Colon (tissue), 2 donors: Measurements from ENCODE around the gene MSMP.

Experiments
- FAIRE-seq: peaks from 2 replicates; lab custom pipeline; 2012; peaks lifted over from hg19 to GRCh38; lab: Jason Lieb, UNC
- donor health status: control.
- donor health status: control.

MSMP gene

DNA sequence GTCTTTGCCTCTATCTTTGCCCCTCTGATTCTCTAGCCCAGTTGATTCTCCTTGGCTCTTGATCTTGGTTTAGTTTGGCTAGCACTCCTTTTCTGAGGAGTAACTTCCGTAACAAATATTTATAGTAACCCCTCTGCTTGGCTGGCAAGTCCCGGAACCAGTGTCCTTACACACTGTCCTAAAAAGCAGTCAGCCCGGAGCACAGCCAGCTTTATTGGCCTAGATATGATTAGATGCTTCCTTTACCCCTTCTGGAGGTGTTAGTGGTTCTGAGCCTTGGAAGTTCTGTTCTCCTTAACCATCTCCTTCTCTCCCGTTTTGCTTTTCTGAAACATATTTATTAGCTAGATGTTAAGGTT, 17.0 kb upstream of the MSMP start:
- FAIRE-seq: no peak

DNA sequence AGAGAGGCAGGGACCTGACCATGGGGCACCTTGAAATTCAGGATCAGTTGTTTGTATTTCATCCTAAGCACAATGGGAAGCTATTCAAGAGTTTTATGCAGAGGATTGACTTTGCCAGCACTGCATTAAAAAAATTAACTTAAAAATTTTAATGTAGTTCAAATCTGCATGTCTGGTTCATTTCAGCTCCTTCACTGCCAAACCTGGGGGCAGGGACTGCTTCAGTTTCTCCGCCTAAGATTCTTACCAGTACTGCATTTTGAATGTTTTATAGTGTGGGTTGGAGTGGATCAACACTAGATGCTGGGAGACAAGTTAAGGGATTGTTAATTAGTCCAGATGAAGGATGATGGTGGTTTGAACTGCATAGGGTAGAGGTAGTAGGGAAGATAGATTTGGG, 15.7 kb upstream of the MSMP start:
- no peak for FAIRE-seq

DNA sequence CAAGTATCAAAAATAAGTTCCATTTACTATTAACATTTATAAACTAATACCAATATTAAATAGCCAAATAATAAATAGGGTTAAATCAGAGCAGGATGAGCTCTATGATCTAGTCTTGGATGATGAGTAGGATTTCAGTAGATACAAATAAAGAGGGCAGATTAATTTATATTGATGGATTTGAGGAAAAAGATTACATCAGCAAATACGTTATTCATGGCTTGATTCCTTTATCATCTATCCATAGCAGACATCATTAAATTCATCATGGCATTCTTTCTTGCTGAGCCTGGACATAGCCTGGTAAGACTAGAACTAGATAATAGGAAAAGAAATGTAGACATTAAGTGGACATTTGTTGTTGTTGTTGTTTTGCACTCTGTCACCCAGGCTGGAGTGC, 13.4 kb upstream of the MSMP start:
- no peak for FAIRE-seq

DNA sequence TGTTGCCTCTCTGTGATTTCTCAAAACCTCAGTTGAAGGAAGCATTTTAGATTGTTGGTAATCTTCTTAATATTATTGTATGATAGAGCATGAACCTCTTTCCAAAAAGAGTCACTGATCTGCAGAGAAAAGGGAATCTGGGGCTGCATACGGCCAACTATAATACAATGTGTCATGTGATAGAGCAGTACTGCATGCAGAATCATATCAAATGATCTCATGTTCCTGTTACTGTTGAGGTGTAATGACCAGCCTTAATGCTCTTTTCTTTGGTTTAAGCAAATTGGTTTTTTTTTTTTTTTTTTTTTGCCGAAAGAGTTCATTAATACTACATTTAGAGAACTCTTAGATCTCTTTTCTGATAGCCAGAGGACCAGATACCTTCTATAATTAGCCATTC, 12.9 kb upstream of the MSMP start:
- no peak for FAIRE-seq

DNA sequence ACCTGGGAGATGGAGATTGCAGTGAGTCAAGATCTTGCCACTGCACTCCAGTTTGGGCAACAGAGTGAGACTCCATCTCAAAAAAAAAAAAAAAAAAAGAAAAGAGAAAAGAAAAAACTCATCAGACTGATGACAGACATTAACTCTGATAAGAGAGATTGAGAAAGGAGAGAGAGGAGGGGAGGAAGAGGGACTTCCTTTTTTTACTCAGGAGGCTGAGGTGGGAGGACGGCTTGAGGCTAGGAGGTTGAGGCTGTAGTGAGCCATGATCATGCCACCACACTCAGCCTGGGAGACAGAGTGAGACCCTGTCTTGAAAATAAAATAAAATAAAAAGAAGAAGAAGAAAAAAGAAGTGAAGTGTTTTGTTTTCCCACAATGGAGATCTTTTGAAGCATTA, 9.7 kb upstream of the MSMP start:
- FAIRE-seq: no peak

DNA sequence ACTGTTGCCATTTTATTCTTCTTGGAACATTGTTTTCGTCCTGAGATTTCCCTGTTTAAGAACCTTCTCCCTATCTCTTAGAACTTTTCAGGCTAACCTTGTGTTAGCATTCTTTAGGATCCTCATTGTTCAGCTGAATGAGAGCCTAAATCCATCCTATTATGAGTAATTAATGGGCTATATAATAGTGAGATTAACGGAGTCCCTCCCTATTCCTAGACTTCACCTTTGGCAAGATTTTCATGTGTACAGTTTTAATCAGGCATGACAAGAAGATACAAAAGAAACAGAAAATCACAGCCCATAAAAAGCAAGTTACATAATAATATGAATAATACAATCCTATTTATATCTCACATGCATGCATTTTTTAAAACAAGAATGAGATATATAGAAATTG, 9.1 kb upstream of the MSMP start:
- no peak for FAIRE-seq

DNA sequence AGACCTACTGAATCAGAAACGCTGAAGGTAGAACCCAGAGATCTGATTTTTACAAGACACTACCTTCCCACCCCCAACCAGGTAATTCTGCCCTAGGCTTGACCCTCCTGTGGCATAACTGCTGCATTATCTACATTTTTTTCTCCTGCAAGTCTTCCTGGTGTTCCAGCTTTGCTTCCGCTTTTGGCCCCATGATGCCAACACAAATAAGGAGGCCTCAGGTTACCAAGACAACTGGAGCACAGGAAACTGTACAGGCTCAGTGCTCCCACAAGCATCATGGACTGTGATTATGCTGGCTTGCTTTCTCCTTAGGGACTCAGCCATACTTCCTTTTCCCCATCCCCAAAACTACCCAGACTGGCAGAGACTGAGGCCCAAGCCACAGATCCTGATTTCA, 6.6 kb upstream of the MSMP start:
- FAIRE-seq: no peak

DNA sequence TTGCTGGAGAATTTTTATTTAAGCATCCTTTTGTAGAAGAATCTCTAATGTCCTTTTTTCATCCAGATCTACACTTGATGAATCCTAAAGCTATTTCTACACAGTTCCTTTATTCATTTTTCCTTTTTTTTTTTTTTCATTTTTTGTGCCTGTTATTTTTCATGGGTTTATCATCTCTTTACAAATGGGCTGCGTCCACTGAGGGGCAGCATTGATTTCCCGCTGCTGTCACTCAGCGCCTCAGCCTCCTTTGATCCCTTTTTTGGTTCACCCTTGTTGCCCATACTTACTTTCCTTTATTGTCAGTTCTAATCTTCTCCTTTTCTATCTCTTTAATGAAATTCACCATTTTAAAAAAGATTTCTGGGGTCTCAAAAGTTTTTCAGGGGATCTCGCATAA, 5.7 kb upstream of the MSMP start:
- FAIRE-seq: no peak

DNA sequence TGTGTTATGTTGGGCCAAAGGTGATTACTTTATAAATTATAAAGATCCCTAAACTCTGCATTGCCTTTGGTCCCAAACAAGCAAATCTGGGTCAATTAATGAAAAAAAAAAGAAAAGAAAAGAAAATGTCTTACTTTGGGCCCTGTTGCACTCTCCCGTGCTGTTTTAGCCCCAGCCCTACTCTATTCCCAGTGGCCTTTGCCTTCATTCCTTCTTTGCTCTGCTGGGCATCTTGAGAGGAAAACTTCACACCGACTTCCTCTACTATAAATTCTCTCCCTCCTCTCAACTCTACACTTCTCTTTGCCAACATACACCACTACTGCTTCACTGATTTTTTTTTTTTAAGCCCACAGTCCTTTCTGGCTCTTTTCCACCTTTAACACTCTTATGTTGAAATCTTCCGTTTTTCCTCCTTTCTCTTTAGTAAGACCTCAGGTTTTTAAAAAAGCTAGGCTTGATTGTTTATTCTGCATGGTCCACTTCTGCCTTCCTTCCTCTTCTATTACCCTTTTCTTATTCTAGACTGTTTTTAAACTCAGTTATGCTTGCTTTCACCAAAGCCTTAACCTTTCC, 4.5 kb upstream of the MSMP start:
- FAIRE-seq: no peak

DNA sequence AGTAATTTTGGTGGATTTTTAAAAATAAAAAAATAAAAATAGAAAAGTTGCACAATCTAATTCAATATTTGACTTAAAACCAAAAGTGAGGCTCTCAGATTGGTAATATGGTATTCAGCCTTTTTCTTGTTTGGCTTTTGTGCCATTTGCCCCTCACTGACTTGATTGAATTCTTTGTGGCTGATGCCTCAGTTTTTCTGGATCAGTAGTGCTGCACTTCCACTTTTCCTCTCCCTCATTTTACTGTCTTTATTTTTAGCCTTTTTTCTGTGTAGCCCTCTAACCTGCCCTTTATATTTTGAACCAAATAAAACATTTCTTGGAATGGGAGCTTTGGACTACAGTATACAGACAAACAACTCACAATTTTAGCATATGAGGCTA, 3.8 kb upstream of the MSMP start:
- no peak for FAIRE-seq

DNA sequence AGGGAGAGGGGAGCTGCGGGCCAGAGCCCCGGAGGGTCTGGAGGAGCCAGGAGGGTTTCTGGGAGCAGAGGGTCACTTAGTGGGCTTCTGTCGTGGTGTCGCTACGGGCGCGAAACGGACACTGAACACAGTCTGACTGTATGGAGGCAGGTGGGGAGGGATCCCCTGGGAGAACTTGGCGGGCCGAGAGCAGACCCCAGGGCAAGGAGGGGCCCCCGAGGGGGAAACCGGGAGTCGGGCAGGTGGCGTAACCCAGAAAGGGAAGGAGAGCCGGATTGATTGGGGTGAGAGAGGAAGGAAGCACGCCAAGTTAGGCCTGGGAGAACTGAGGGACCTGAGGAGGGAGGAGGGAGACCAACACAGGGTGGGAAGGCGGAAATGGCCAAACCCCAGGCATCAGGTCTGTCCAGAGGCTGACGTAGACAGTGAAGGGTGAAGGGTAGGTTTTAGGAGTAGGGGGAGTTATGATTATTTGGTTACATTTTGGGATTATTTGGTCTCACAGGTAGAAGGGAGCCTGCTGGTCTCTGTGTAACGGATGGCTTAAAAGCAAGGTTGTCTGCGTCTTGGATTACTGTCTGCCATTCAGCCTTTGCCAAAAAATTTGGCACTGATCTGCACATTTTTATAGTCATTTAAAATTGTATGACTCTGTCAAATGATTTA, 3.3 kb upstream of the MSMP start:
- FAIRE-seq: no peak

DNA sequence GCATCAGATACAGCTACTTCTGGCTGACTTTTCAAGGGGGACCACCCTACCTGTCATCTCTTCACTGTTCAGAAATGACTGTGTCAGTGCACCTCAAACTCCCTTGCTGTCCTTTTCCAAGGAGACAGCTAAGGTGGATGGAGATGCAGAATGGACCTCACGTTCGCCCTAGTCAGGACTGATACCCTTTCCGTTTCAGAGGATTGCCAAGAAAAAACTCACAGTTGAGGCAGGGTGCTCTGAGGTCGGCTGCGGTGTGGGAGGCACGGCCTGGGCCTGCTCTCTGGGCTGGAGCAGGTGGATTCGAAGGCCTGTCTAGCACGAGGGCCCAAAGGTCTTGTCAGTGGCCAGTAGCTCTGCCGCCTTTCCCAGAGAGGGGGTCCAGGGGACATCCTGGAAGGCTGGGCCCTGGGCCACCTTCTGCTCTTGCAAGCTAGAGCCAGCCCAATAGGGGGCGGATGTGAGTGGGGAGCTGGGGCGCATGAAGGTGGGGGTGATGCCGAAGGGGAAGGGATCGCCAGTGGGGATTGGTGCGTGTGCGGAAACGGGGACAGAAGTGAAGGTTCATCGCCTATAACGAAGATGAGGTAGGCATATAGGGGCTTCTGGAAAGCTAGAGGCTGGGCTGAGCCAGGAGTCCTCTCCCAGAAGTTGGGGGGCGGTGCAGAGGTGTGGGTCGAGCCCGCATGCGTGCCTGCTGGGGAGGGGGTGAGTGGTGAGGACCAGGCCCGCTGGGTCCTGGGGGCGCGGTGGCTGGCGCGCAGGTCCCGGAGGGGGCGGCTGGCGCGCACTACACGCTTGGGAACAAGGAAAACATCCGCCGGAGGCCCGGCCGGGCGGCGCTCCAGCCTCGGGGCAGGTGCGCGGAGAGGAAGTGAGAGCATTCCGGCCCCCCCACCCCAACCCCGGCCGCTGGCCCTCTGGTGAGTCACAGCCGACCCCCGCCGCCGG, 2.5 kb upstream of the MSMP start:
- no peak for FAIRE-seq

DNA sequence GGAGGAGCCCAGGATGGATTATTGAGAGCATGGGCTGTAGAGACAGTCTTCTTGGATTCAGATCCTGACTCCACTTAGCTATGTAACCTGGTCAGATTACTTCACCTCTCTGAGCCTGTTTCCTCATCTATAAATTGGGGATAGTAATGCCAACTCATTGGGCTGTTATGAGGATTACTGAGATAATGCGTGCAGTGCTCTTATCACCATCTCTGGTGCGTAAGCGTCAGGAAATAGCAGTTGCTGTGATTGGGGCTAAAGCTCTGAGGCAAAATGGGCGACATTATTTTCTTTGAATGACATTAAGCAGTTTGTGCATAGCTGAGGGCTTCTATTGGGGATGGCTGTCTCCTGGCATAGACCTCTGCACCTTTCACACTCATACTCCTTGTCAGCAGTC, 995 bp upstream of the MSMP start:
- FAIRE-seq: no peak

DNA sequence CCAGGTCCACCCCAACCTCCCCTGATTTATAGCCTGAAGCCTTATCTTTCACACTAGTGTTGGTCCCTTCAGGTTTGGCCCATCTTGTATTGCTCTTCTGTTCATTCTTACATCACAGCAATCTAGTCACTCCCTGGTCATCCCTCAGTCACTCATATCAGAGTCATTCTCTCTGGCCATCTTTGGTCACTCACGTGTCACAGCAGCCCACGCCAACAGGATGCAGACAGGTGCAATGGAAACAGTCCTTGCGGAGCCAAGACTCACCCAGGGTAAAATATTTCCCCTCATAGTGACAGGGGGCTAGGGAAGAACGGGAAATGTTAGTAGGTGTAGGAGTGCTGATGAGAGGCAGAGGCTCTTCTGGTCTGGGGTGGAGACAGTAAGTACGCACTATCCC, 610 bp downstream of the MSMP start:
- no peak for FAIRE-seq

DNA sequence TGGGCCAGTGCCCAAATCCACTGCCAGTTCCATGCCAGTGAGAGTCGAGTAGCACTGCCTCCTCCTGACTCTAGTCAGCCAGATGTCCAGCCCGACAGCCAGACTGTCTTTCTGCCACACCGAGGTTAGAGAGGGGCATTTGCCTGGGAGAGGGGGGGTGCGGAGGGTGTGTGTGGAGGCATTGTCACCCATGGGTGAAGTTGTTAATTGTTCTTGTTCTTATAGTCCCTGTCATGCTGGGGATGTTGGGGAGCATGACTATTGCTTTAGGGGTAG, 3.9 kb downstream of the MSMP start:
- no peak for FAIRE-seq

DNA sequence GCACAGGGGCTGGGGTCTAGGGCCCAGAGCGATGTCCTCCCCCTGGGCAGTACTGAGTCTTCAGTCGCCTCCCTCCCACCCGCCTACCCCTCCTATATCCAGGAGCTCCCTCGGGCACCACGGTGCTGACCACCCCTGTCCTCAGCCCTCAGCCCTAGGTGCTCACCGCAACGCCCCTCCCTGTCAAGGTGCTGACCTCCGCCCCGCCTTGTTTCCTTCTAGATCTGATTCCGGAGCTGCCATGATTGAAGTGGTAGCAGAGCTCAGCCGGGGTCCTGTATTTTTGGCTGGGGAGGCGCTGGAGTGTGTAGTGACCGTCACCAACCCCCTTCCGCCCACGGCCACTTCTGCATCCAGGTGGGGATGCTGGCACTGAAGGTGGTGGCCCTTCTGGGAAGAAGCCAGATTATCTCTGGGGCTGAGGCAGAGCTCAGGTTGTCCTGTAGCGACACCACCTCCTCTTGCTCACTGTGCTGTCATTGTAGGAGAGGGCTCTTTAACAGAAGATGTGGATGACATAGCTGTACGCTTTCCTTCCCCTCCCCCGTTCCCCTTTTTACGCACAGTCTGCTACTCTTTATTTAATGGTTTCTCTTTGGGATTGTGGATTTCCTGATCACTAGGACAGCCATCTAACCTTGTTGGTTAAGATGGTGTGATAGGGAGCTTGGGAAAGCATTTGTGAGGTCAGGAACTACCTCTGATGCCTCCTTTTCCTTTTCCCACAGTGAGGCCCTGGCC, 4.4 kb downstream of the MSMP start:
- FAIRE-seq: no peak

DNA sequence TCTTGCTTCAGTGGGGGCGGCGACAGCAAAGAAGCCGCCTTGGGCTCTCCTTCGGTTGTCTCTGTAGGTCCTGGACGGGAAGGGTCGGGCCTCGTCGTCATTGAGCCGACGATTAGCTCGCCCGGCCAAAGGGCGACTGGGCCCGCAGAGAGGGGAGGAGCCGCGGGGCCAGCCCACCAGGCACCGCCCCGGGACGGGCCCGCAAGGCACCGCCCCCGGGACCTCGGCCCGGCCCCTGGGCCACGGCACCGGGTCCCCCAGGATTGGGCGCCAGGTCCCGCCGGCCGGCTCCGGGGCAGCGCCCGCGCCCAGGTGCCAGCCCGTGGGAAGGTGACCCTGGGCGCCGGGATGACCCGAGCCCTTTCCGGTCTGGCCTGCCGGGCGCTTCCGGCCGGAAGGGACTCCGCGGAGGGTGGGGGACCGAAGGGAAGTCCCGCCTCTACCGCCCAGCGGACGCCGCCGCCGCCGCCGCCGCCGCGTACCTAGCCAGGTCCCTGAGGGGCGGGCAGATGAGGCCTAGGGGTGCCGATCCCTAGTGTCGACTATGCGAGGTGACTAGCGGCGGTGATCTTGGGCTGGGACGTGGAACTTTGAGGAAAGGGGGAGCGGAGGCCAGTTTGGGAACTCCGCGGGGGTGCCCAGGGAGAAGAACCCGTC, 5.1 kb downstream of the MSMP start, which contains the start of the genes GBA2 and RGP1:
Gene GBA2 (minus strand): TSS at position 371 of the 657 bp plus-strand sequence. CDS start 524 bp downstream, outside the sequence.
Gene RGP1 (plus strand): TSS at position 430 of the 657 bp plus-strand sequence. CDS start 469 bp downstream, outside the sequence.
- no peak for FAIRE-seq

DNA sequence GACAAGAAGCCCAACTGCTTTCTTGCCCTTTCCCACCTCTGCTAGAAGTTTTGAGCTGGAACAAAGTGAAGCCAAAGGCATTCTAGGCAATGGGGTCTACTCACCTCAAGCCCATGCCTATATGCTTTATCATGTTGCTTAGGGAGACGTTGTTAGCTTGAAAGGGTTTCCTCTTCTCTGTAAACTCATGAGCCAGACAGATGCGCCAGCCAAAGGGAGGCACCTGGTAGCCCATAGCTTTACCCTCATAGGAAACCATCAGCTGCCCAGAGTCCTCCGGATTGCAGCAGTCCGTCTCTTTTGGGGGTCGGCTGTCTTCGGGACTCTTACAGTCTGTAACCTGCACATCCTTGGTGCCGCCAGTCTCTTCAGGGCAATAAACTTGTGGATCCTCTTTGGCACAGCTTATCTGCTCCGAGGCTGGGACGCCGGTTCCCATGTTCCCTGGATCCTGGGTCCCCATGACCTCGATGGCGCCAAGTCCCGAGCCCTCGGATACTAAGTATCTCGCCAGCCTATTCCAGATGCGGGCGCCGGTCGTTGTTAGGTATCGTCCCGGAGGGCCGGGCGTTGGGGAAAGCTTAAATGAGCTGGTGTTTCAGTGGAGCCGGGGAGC, 5.7 kb downstream of the MSMP start:
- FAIRE-seq: no peak

DNA sequence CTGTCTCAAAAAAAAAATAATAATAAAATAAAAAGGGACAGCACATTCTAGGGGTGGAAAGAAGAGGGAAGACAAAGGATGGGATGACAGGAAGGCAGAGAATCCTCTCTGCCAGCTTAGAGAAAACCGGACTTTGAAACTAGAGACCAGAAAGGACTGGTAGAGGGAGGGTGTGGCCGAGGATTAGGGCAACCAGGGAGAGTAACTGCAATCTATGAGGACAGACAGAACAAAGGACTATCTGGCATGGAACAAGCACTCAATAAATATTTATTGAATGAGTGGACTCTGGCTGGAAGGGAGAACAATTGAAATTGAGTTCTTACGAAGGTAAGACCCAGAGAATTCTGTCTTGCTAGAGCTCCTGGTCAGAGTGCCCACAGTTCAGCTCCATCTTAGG, 7.5 kb downstream of the MSMP start:
- no peak for FAIRE-seq

DNA sequence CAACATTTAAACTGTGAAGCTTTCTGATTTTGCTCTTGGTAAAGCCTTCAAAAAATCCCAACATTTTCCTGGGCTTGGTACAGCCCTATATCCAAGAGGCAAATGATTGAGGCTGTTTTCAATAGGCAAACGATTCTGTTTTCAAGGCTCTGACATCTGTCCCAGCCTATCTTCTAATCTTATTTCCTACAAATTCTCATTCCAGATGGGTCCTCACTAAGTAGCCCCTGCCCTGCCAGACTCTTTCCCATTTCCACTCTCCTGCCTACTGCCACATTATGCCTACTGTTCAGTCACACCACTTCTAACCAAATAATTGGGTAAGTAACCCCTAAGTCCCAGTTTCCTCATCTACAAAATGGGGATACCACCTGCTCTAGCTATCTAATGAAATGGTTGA, 8.5 kb downstream of the MSMP start:
- no peak for FAIRE-seq

DNA sequence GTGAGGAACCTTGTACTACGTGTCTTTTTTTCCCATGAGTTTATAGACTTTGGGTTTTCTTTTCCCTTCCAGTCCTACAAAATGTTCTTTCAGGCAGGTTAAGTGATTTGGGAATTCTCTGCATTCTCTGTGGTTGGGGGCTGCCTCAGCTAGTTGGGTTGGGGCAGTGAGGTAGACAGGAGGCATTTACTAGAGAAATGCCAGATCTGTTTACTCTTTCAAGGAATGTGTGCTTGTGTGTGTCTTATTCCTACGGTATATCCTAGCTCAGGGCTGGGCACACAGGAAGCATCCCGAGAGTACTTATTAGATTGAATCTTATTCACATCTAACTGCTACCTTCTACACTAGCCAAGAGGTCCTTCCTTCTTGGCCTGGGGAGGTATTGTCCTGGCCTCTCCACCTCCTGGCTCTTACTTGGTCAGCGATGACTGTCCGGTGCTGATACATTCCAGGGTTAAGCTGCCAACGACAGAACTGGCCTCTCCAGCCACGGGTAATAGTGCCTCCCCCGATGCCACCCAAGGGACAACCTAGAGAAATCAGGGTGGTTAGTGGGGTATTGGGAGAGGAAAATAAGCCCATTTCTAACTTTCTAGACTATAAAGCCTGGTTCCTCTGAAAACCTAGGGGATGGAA, 10.1 kb downstream of the MSMP start:
- FAIRE-seq: no peak
